ENCODE results near the gene GNG13.

GNG13 gene

DNA sequence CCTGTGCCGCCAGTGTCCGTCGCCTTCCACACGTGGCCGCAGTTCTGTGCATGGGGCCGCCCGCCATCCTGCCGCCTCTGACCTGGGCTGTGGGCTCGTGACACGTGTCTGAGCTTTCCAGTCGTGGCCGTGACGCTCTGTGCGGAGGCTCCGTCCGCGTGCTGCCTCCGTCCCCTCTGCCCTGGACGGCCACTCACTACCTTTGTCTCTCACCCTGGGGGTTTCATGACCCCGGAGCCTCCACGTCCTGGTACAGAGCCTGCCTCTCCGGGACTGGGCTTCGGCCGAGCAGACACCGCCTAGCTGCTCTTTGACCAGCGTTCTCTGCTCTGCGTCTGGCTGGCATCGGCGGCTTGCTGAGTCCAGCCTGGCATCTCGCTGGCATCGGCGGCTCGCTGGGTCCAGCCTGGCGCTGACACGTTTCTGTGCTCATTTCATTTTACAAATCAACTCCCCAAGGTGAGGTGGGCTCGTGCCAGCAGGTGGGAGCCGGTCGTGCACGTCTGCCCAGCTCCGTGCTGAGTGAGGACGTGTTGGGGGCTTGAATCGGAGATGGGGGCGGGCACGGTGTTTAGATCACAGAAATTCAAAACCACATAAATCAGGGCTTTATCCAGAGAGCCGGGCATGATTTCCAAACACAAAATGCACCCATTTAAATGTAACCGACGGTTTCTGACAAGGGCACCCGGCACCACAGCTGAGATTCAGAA is 44.3 kb upstream of the GNG13 start:
- ChIA-PET CTCF (no interaction called here), POLR2A (no interaction called here)
- Histone ChIP-seq H3K4me1 (ENCODE audit: control insufficient read depth, insufficient read depth, low read length) (no peaks in the 10 kb centered on the region), H3K9me3 (ENCODE audit: control insufficient read depth, insufficient read depth, low read depth, low read length) (no peaks in the 10 kb centered on the region), H3K27ac (ENCODE audit: extremely low read depth, low read depth, low read length) (no peak overlapping the region), H3K4me3 (ENCODE audit: low read depth, low read length) (no peak overlapping the region), H3K36me3 (ENCODE audit: control insufficient read depth in 2 of 2, insufficient read depth in 1 of 2, low read length in 2 of 2) (no peaks in the 10 kb centered on the region)
- TF ChIP-seq ZSCAN16 (tag by site-specific recombination; IDR thresholded peaks at IDR 0.05) (no peak), SETDB1 (IDR thresholded peaks at IDR 0.05; ENCODE audit: insufficient read length, low read length) (no peak), ZNF585B (tag by site-specific recombination; IDR thresholded peaks at IDR 0.05) (no peak), ZNF302 (tag by site-specific recombination; IDR thresholded peaks at IDR 0.05; ENCODE audit: low read depth) (no peak), GLI4 (tag by site-specific recombination; IDR thresholded peaks at IDR 0.05) (no peak), ZNF571 (tag by site-specific recombination; IDR thresholded peaks at IDR 0.05) (no peak), KLF1 (tag by site-specific recombination; IDR thresholded peaks at IDR 0.05) (no peak), FEZF1 (tag by site-specific recombination; IDR thresholded peaks at IDR 0.05) (no peak), MEIS1 (CRISPR knock-in tag; IDR thresholded peaks at IDR 0.05; ENCODE audit: borderline replicate concordance) (no peak)
- TF ChIP-seq, protein P1, sequence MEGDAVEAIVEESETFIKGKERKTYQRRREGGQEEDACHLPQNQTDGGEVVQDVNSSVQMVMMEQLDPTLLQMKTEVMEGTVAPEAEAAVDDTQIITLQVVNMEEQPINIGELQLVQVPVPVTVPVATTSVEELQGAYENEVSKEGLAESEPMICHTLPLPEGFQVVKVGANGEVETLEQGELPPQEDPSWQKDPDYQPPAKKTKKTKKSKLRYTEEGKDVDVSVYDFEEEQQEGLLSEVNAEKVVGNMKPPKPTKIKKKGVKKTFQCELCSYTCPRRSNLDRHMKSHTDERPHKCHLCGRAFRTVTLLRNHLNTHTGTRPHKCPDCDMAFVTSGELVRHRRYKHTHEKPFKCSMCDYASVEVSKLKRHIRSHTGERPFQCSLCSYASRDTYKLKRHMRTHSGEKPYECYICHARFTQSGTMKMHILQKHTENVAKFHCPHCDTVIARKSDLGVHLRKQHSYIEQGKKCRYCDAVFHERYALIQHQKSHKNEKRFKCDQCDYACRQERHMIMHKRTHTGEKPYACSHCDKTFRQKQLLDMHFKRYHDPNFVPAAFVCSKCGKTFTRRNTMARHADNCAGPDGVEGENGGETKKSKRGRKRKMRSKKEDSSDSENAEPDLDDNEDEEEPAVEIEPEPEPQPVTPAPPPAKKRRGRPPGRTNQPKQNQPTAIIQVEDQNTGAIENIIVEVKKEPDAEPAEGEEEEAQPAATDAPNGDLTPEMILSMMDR (tag by site-specific recombination; IDR thresholded peaks at IDR 0.05), result no peak
- TF ChIP-seq, protein P2, sequence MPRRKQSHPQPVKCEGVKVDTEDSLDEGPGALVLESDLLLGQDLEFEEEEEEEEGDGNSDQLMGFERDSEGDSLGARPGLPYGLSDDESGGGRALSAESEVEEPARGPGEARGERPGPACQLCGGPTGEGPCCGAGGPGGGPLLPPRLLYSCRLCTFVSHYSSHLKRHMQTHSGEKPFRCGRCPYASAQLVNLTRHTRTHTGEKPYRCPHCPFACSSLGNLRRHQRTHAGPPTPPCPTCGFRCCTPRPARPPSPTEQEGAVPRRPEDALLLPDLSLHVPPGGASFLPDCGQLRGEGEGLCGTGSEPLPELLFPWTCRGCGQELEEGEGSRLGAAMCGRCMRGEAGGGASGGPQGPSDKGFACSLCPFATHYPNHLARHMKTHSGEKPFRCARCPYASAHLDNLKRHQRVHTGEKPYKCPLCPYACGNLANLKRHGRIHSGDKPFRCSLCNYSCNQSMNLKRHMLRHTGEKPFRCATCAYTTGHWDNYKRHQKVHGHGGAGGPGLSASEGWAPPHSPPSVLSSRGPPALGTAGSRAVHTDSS (tag by site-specific recombination; IDR thresholded peaks at IDR 0.05), result no peak
- TF ChIP-seq, protein P3, sequence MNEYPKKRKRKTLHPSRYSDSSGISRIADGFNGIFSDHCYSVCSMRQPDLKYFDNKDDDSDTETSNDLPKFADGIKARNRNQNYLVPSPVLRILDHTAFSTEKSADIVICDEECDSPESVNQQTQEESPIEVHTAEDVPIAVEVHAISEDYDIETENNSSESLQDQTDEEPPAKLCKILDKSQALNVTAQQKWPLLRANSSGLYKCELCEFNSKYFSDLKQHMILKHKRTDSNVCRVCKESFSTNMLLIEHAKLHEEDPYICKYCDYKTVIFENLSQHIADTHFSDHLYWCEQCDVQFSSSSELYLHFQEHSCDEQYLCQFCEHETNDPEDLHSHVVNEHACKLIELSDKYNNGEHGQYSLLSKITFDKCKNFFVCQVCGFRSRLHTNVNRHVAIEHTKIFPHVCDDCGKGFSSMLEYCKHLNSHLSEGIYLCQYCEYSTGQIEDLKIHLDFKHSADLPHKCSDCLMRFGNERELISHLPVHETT (tag by site-specific recombination; IDR thresholded peaks at IDR 0.05), result no peak
- TF ChIP-seq, protein P4, sequence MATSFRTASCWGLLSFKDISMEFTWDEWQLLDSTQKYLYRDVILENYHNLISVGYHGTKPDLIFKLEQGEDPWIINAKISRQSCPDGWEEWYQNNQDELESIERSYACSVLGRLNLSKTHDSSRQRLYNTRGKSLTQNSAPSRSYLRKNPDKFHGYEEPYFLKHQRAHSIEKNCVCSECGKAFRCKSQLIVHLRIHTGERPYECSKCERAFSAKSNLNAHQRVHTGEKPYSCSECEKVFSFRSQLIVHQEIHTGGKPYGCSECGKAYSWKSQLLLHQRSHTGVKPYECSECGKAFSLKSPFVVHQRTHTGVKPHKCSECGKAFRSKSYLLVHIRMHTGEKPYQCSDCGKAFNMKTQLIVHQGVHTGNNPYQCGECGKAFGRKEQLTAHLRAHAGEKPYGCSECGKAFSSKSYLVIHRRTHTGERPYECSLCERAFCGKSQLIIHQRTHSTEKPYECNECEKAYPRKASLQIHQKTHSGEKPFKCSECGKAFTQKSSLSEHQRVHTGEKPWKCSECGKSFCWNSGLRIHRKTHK (tag by site-specific recombination; IDR thresholded peaks at IDR 0.05), result no peak
- TF ChIP-seq, protein P5, sequence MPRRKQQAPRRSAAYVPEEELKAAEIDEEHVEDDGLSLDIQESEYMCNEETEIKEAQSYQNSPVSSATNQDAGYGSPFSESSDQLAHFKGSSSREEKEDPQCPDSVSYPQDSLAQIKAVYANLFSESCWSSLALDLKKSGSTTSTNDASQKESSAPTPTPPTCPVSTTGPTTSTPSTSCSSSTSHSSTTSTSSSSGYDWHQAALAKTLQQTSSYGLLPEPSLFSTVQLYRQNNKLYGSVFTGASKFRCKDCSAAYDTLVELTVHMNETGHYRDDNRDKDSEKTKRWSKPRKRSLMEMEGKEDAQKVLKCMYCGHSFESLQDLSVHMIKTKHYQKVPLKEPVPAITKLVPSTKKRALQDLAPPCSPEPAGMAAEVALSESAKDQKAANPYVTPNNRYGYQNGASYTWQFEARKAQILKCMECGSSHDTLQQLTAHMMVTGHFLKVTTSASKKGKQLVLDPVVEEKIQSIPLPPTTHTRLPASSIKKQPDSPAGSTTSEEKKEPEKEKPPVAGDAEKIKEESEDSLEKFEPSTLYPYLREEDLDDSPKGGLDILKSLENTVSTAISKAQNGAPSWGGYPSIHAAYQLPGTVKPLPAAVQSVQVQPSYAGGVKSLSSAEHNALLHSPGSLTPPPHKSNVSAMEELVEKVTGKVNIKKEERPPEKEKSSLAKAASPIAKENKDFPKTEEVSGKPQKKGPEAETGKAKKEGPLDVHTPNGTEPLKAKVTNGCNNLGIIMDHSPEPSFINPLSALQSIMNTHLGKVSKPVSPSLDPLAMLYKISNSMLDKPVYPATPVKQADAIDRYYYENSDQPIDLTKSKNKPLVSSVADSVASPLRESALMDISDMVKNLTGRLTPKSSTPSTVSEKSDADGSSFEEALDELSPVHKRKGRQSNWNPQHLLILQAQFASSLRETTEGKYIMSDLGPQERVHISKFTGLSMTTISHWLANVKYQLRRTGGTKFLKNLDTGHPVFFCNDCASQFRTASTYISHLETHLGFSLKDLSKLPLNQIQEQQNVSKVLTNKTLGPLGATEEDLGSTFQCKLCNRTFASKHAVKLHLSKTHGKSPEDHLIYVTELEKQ (tag by site-specific recombination; IDR thresholded peaks at IDR 0.05; ENCODE audit: borderline replicate concordance), result no peak
- TF ChIP-seq, protein P6, sequence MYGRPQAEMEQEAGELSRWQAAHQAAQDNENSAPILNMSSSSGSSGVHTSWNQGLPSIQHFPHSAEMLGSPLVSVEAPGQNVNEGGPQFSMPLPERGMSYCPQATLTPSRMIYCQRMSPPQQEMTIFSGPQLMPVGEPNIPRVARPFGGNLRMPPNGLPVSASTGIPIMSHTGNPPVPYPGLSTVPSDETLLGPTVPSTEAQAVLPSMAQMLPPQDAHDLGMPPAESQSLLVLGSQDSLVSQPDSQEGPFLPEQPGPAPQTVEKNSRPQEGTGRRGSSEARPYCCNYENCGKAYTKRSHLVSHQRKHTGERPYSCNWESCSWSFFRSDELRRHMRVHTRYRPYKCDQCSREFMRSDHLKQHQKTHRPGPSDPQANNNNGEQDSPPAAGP (tag by site-specific recombination; IDR thresholded peaks at IDR 0.05), result no peak

Measured in HEK293 (cell line).